ENCODE data around the gene NHEJ1.

NHEJ1 gene

GRCh38 chr2:219172231-219173154 lies 11.9 kb upstream of the NHEJ1 start:
- Histone ChIP-seq H3K27me3 (ENCODE audit: insufficient read depth, low read length) (no peaks in the 10 kb centered on the region), H3K9me2 (ENCODE audit: low read depth, low read length) (no peaks in the 10 kb centered on the region), H3K4me3 (ENCODE audit: low read depth, low read length, poor library complexity, severe bottlenecking) (no peak overlapping the region), H3K4me2 (ENCODE audit: low read length) (no peak overlapping the region), H3K27ac (ENCODE audit: low read depth, low read length, poor library complexity, severe bottlenecking) (no peak overlapping the region), H3K4me1 (ENCODE audit: insufficient read depth, low read length, severe bottlenecking) (peaks cover 10% of the 10 kb centered on the region), H3F3A (ENCODE audit: insufficient read depth, low read length) (no peaks in the 10 kb centered on the region; the same call in 1 of the 2 replicates), H3K9me3 (ENCODE audit: low read length) (no peaks in the 10 kb centered on the region), H3K9ac (ENCODE audit: low read length) (no peak overlapping the region), H2AFZ (ENCODE audit: low read length) (no peak overlapping the region), H3K79me2 (ENCODE audit: insufficient read depth, low read length) (no peaks in the 10 kb centered on the region), H4K20me1 (ENCODE audit: insufficient read depth, low read length) (no peaks in the 10 kb centered on the region), H3K36me3 (ENCODE audit: insufficient read depth, low read length) (peaks cover 24% of the 10 kb centered on the region; the same call in 1 of the 2 replicates)
- TF ChIP-seq CTCF (IDR thresholded peaks at IDR 0.05; ENCODE audit: low read length) (no peak), EZH2 (IDR thresholded peaks at IDR 0.05; ENCODE audit: borderline replicate concordance, low read length) (no peak)

GRCh38 chr2:219171231-219171651 lies 10.6 kb upstream of the NHEJ1 start:
- no peaks in the 10 kb centered on the region for H3K9me3 ChIP-seq (ENCODE audit: low read length)
- H3K79me2 ChIP-seq (ENCODE audit: insufficient read depth, low read length): no peaks in the 10 kb centered on the region
- H4K20me1 ChIP-seq (ENCODE audit: insufficient read depth, low read length): no peaks in the 10 kb centered on the region
- H3K27ac ChIP-seq (ENCODE audit: low read depth, low read length, poor library complexity, severe bottlenecking): no peak overlapping the region
- no peaks in the 10 kb centered on the region; the same call in 1 of the 2 replicates for H3F3A ChIP-seq (ENCODE audit: insufficient read depth, low read length)
- no peak overlapping the region for H3K4me2 ChIP-seq (ENCODE audit: low read length)
- H3K36me3 ChIP-seq (ENCODE audit: insufficient read depth, low read length): peaks cover 24% of the 10 kb centered on the region; the same call in 1 of the 2 replicates
- peaks cover 9% of the 10 kb centered on the region for H3K4me1 ChIP-seq (ENCODE audit: insufficient read depth, low read length, severe bottlenecking)
- H3K9ac ChIP-seq (ENCODE audit: low read length): no peak overlapping the region
- H3K9me2 ChIP-seq (ENCODE audit: low read depth, low read length): no peaks in the 10 kb centered on the region
- H2AFZ ChIP-seq (ENCODE audit: low read length): no peak overlapping the region
- no peaks in the 10 kb centered on the region for H3K27me3 ChIP-seq (ENCODE audit: insufficient read depth, low read length)
- H3K4me3 ChIP-seq (ENCODE audit: low read depth, low read length, poor library complexity, severe bottlenecking): no peak overlapping the region
- TF ChIP-seq CTCF (IDR thresholded peaks at IDR 0.05; ENCODE audit: low read length) (peak; percentile 82), EZH2 (IDR thresholded peaks at IDR 0.05; ENCODE audit: borderline replicate concordance, low read length) (no peak)

- Histone ChIP-seq H3K79me2 (ENCODE audit: insufficient read depth, low read length) (no peaks in the 10 kb centered on the region), H3K4me3 (ENCODE audit: low read depth, low read length, poor library complexity, severe bottlenecking) (no peak within 1 kb of the TSS), H2AFZ (ENCODE audit: low read length) (no peak within 1 kb of the TSS), H4K20me1 (ENCODE audit: insufficient read depth, low read length) (no peaks in the 10 kb centered on the region), H3K9ac (ENCODE audit: low read length) (no peak within 1 kb of the TSS), H3K9me2 (ENCODE audit: low read depth, low read length) (no peaks in the 10 kb centered on the region), H3K9me3 (ENCODE audit: low read length) (no peaks in the 10 kb centered on the region), H3K27ac (ENCODE audit: low read depth, low read length, poor library complexity, severe bottlenecking) (no peak within 1 kb of the TSS), H3K4me2 (ENCODE audit: low read length) (no peak within 1 kb of the TSS), H3F3A (ENCODE audit: insufficient read depth, low read length) (no peaks in the 10 kb centered on the region; the same call in 1 of the 2 replicates), H3K4me1 (ENCODE audit: insufficient read depth, low read length, severe bottlenecking) (no peaks in the 10 kb centered on the region), H3K36me3 (ENCODE audit: insufficient read depth, low read length) (peaks cover 28% of the 10 kb centered on the region; the same call in 1 of the 2 replicates), H3K27me3 (ENCODE audit: insufficient read depth, low read length) (no peaks in the 10 kb centered on the region)
- TF ChIP-seq CTCF (IDR thresholded peaks at IDR 0.05; ENCODE audit: low read length) (no peak), EZH2 (IDR thresholded peaks at IDR 0.05; ENCODE audit: borderline replicate concordance, low read length) (no peak)
Observed at GRCh38 chr2:219169930-219170654, 9.5 kb upstream of the NHEJ1 start, which contains the start of gene SLC23A3. SLC23A3 (minus strand) TSS chr2:219170029; CDS start chr2:219169984, 45 bp downstream.

Data from OCI-LY1 (cell line).